Ureter (tissue), 1 donor: ENCODE results near the gene YOD1. TPM values are rescaled to one million over a fixed set of nuclear protein-coding genes. Genes with fewer than 3 reads are reported as not detected.
"Not testable (repeated sequence)": the region's sequence is repeated elsewhere in the genome, so short reads cannot be mapped to it uniquely, and the experiment has no call there.

ENCODE experiments used
- DNase-seq: peaks from one replicate; pipeline ENCODE4 v3.0.0-alpha.2; 2020; ENCODE audit warnings: low spot score
- total RNA-seq: library from RNA; stranded (reverse); gene quantifications from one replicate; pipeline ENCODE4 v1.2.4, GENCODE V29; 2023
- donor health status: DM: yes; HTN: yes; CAD: no.

YOD1 gene
- total RNA-seq, 1 donor from 2014 or later: 9.8 TPM

- no peak for DNase-seq
Observed at GRCh38 chr1:207049974-207050391, 1.0 kb downstream of the YOD1 start.

- no peak for DNase-seq
Observed at GRCh38 chr1:207049514-207049913, 1.5 kb downstream of the YOD1 start.

GRCh38 chr1:207049054-207049453 is 2.0 kb downstream of the YOD1 start:
- DNase-seq: no peak

- DNase-seq: no peak
Observed at GRCh38 chr1:207048041-207048440, 3.0 kb downstream of the YOD1 start.

- no peak for DNase-seq
Observed at GRCh38 chr1:207047505-207047904, 3.5 kb downstream of the YOD1 start.

GRCh38 chr1:207045453-207045852 is 5.6 kb downstream of the YOD1 start:
- DNase-seq: no peak

- DNase-seq: not testable (repeated sequence)
Observed at GRCh38 chr1:207041397-207041796, 9.6 kb downstream of the YOD1 start.

GRCh38 chr1:207040181-207040533 is 10.9 kb downstream of the YOD1 start:
- DNase-seq: no peak

GRCh38 chr1:207039380-207040180 is 11.4 kb downstream of the YOD1 start:
- no peak for DNase-seq

GRCh38 chr1:207036865-207037264 is 14.1 kb downstream of the YOD1 start:
- DNase-seq: no peak

- no peak for DNase-seq
Observed at GRCh38 chr1:207035877-207036551, 15.0 kb downstream of the YOD1 start.

- no peak for DNase-seq
Observed at GRCh38 chr1:207034998-207035397, 16.0 kb downstream of the YOD1 start.

- DNase-seq: no peak
Observed at GRCh38 chr1:207034208-207034607, 16.8 kb downstream of the YOD1 start.

GRCh38 chr1:207033302-207033701 is 17.7 kb downstream of the YOD1 start:
- DNase-seq: no peak

- peak; percentile 80 for DNase-seq
Observed at GRCh38 chr1:207032528-207033017, 18.4 kb downstream of the YOD1 start, which contains the start of gene C1orf116. Gene C1orf116 (minus strand): TSS chr1:207032756. CDS start chr1:207027598, 5,158 bp downstream.

GRCh38 chr1:207031632-207032264 is 19.3 kb downstream of the YOD1 start:
- peak; percentile 72 for DNase-seq

GRCh38 chr1:207031016-207031415 is 20.0 kb downstream of the YOD1 start:
- no peak for DNase-seq

GRCh38 chr1:207030522-207031009 is 20.4 kb downstream of the YOD1 start:
- DNase-seq: no peak

GRCh38 chr1:207029701-207030521 is 21.1 kb downstream of the YOD1 start:
- no peak for DNase-seq

- DNase-seq: no peak
Observed at GRCh38 chr1:207028884-207029650, 21.9 kb downstream of the YOD1 start.

- no peak for DNase-seq
Observed at GRCh38 chr1:207027921-207028320, 23.1 kb downstream of the YOD1 start.
